Adipocyte (in vitro differentiated cells): ENCODE results near the gene STAB1.

Source experiments
- DNase-seq: peaks from one replicate; pipeline ENCODE4 v3.0.0-alpha.2; 2015; ENCODE audit warnings: low read depth
- H3K27me3 ChIP-seq: replicated peaks from 2 replicates; pipeline ENCODE4 v1.7.0; 2013; ENCODE audit warnings: mild to moderate bottlenecking, low read length, moderate library complexity; ENCODE audit not compliant: control insufficient read depth, insufficient read depth
- H3K36me3 ChIP-seq: 2 replicates; pipeline ENCODE4 v1.7.0; 2013; ENCODE audit warnings: low read length, mild to moderate bottlenecking, moderate library complexity; ENCODE audit not compliant: control insufficient read depth, insufficient read depth, severe bottlenecking
- H3K4me1 ChIP-seq: 2 replicates; pipeline ENCODE4 v1.7.0; 2013; ENCODE audit warnings: mild to moderate bottlenecking, low read length, moderate library complexity; ENCODE audit not compliant: control insufficient read depth, insufficient read depth
- H3K4me3 ChIP-seq: 2 replicates; pipeline ENCODE4 v1.7.0; 2013; ENCODE audit warnings: mild to moderate bottlenecking, low read length, moderate library complexity
- H3K9ac ChIP-seq: 2 replicates; pipeline ENCODE4 v1.7.0; 2013; ENCODE audit warnings: mild to moderate bottlenecking, low read length, moderate library complexity
- H3K9me3 ChIP-seq: 2 replicates; pipeline ENCODE4 v1.7.0; 2013; ENCODE audit warnings: mild to moderate bottlenecking, low read length, moderate library complexity; ENCODE audit not compliant: control insufficient read depth

The STAB1 gene

DNA sequence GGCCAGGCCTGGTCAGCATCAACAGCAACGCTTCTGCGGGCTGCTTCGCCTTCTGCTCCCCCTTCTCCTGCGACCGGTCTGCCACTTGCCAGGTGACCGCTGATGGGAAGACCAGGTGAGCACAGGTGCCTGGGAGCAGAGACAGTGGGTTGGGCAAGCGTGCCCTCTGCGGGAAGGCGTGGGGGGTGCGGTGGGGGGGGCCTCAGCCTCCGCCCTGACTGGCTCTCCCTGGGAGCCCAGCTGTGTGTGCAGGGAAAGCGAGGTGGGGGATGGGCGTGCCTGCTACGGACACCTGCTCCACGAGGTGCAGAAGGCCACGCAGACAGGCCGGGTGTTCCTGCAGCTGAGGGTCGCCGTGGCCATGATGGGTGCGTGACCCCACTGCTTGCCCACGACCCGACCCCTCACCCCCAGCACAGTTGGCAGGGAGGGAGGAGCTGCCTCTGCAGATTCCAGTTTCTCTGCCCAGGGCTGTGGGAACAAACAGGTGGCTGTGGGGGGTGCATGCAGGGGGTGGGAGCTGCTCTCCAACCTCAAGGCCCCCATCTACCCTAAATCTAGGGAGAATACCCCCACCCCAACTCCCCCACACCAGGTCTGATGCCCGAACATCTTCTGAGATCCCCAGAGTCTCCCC is 8.8 kb downstream of the STAB1 start:
- Histone ChIP-seq H3K4me3 (no peak overlapping the region), H3K4me1 (peaks cover under 1% of the 10 kb centered on the region), H3K9me3 (no peaks in the 10 kb centered on the region), H3K36me3 (no peaks in the 10 kb centered on the region), H3K27me3 (peaks cover 13% of the 10 kb centered on the region), H3K9ac (no peak overlapping the region)
- no peak for DNase-seq

GRCh38 chr3:52504977-52505376 is 9.8 kb downstream of the STAB1 start:
- Histone ChIP-seq H3K4me3 (no peak overlapping the region), H3K9ac (no peak overlapping the region), H3K4me1 (no peaks in the 10 kb centered on the region), H3K9me3 (no peaks in the 10 kb centered on the region), H3K36me3 (no peaks in the 10 kb centered on the region), H3K27me3 (peaks cover 18% of the 10 kb centered on the region)
- no peak for DNase-seq

GRCh38 chr3:52506266-52506966 is 11.3 kb downstream of the STAB1 start:
- Histone ChIP-seq H3K4me1 (no peaks in the 10 kb centered on the region), H3K27me3 (peaks cover 28% of the 10 kb centered on the region), H3K4me3 (no peak overlapping the region), H3K36me3 (no peaks in the 10 kb centered on the region), H3K9ac (no peak overlapping the region), H3K9me3 (no peaks in the 10 kb centered on the region)
- DNase-seq, result no peak

- H3K4me1 ChIP-seq, result no peaks in the 10 kb centered on the region
- H3K9ac ChIP-seq, result no peak overlapping the region
- H3K4me3 ChIP-seq, result no peak overlapping the region
- H3K36me3 ChIP-seq, result no peaks in the 10 kb centered on the region
- no peaks in the 10 kb centered on the region for H3K9me3 ChIP-seq
- DNase-seq, result peak; percentile 87
- H3K27me3 ChIP-seq, result peaks cover 36% of the 10 kb centered on the region
Observed at GRCh38 chr3:52507359-52507758, 12.2 kb downstream of the STAB1 start.

- no peak for DNase-seq
- Histone ChIP-seq H3K27me3 (peaks cover 46% of the 10 kb centered on the region), H3K4me3 (no peak overlapping the region), H3K9me3 (no peaks in the 10 kb centered on the region), H3K36me3 (no peaks in the 10 kb centered on the region), H3K4me1 (no peaks in the 10 kb centered on the region), H3K9ac (no peak overlapping the region)
Observed at GRCh38 chr3:52509753-52510328, 14.7 kb downstream of the STAB1 start.

- DNase-seq, result no peak
- H3K4me1 ChIP-seq, result no peaks in the 10 kb centered on the region
- H3K36me3 ChIP-seq, result no peaks in the 10 kb centered on the region
- H3K9me3 ChIP-seq, result no peaks in the 10 kb centered on the region
- no peak overlapping the region for H3K4me3 ChIP-seq
- H3K27me3 ChIP-seq, result peaks cover 42% of the 10 kb centered on the region
- no peak overlapping the region for H3K9ac ChIP-seq
Observed at GRCh38 chr3:52511509-52511908, 16.4 kb downstream of the STAB1 start.

GRCh38 chr3:52512105-52512504 is 17.0 kb downstream of the STAB1 start:
- H3K9me3 ChIP-seq, result no peaks in the 10 kb centered on the region
- H3K27me3 ChIP-seq, result peaks cover 42% of the 10 kb centered on the region
- no peak for DNase-seq
- H3K4me3 ChIP-seq, result no peak overlapping the region
- H3K36me3 ChIP-seq, result no peaks in the 10 kb centered on the region
- no peak overlapping the region for H3K9ac ChIP-seq
- H3K4me1 ChIP-seq, result no peaks in the 10 kb centered on the region

DNA sequence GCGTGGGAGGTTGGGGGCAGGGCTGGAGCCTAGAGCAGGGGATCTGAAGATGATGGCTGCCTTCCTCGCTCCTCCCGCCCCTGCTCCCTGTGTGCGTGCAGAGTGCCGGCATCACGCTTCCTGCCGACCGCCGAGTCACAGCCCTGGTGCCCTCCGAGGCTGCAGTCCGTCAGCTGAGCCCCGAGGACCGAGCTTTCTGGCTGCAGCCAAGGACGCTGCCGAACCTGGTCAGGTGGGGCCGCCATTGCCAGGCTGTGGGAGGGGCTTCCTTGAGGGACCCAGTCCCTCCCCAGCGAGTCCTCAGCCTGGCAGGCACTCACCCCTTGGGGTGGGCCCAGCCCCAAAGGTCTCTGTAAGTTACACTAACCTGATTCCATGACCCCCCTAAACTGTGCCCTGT is 17.6 kb downstream of the STAB1 start:
- Histone ChIP-seq H3K27me3 (peaks cover 42% of the 10 kb centered on the region), H3K4me1 (no peaks in the 10 kb centered on the region), H3K36me3 (no peaks in the 10 kb centered on the region), H3K9me3 (no peaks in the 10 kb centered on the region), H3K9ac (no peak overlapping the region), H3K4me3 (no peak overlapping the region)
- no peak for DNase-seq

GRCh38 chr3:52513281-52513680 is 18.1 kb downstream of the STAB1 start:
- no peaks in the 10 kb centered on the region for H3K36me3 ChIP-seq
- peaks cover 47% of the 10 kb centered on the region for H3K27me3 ChIP-seq
- no peak overlapping the region for H3K9ac ChIP-seq
- no peaks in the 10 kb centered on the region for H3K4me1 ChIP-seq
- no peaks in the 10 kb centered on the region for H3K9me3 ChIP-seq
- no peak overlapping the region for H3K4me3 ChIP-seq
- no peak for DNase-seq

DNA sequence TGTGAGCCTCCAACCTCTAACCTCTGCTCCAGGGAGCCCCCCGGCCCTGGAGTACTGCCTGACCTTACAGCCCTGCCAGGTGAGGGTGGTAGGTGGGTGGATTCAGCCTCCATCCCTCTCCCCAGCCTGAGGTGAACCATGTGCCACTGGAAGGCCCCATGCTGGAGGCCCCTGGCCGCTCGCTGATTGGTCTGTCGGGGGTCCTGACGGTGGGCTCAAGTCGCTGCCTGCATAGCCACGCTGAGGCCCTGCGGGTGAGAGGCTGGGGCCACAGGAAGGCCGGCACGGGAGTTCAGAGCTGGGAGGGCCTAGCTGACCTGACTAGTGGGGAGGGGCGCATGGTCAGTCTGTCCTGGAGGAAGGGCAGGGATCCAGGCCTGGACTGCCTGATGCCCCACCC is 19.4 kb downstream of the STAB1 start:
- peaks cover 49% of the 10 kb centered on the region for H3K27me3 ChIP-seq
- no peak for DNase-seq
- no peaks in the 10 kb centered on the region for H3K36me3 ChIP-seq
- no peak overlapping the region for H3K9ac ChIP-seq
- no peaks in the 10 kb centered on the region for H3K4me1 ChIP-seq
- H3K9me3 ChIP-seq, result no peaks in the 10 kb centered on the region
- H3K4me3 ChIP-seq, result no peak overlapping the region

DNA sequence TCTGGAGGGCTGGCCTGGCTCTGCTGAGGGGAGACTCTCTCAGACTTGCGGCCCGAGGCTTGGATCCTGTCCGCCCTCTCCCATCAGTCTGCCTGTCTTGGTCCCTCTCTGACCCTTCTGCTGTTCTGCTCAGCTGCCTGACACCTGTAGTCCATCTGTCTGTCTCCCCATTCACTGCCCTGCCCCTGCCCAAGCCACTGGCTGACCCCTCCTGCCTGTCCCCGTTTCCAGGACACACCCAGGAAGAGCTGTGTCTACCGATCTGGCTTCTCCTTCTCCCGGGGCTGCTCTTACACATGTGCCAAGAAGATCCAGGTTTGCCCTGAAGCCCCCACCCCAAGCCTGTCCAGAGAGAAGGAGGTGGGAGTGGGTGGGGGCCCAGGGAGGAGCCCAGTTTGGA is 20.1 kb downstream of the STAB1 start:
- no peak overlapping the region for H3K4me3 ChIP-seq
- H3K9ac ChIP-seq, result no peak overlapping the region
- peaks cover 43% of the 10 kb centered on the region for H3K27me3 ChIP-seq
- H3K36me3 ChIP-seq, result no peaks in the 10 kb centered on the region
- no peaks in the 10 kb centered on the region for H3K9me3 ChIP-seq
- no peak for DNase-seq
- H3K4me1 ChIP-seq, result no peaks in the 10 kb centered on the region
